Activated CD8-positive, alpha-beta T cell treated with anti-CD3 and anti-CD28 coated beads, Interleukin-2, amount 10 ng/mL, durations not matched to agents 7 days and 5 days (primary cell): ENCODE results near the gene PLPP3. TPM values are rescaled to one million over a fixed set of nuclear protein-coding genes. Genes with fewer than 3 reads are reported as not detected.

Experiments
- ATAC-seq: fragments of 150-1000 bp; cut with Tn5 transposase; one replicate; pipeline ENCODE4 v1.10.0; 2021; ENCODE audit warnings: moderate library complexity
- CTCF ChIA-PET: fragments of 350-600 bp; sonication (Branson Sonifier 250); formaldehyde crosslinking; loops from one replicate; lab custom pipeline; 2021; ENCODE audit warnings: antibody characterized with exemption; lab: Charles Lee
- POLR2A ChIA-PET: fragments of 350-600 bp; sonication (Branson Sonifier 250); formaldehyde crosslinking; loops from one replicate; lab custom pipeline; 2021; ENCODE audit warnings: antibody characterized with exemption; lab: Charles Lee
- DNase-seq: peaks from one replicate; pipeline ENCODE4 v3.0.0-alpha.2; 2020
- H3K27ac Mint-ChIP-seq: one replicate; pipeline ENCODE4 v1.8.0; 2021; ENCODE audit warnings: mild to moderate bottlenecking, mixed read lengths
- H3K27me3 Mint-ChIP-seq: one replicate; pipeline ENCODE4 v1.8.0; 2021; ENCODE audit warnings: low read depth, mixed read lengths
- H3K36me3 Mint-ChIP-seq: one replicate; pipeline ENCODE4 v1.8.0; 2021; ENCODE audit warnings: low read depth, mixed read lengths
- H3K4me1 Mint-ChIP-seq: one replicate; pipeline ENCODE4 v1.8.0; 2021; ENCODE audit warnings: low read depth, mixed read lengths
- H3K4me3 Mint-ChIP-seq: one replicate; pipeline ENCODE4 v1.8.0; 2021; ENCODE audit warnings: mild to moderate bottlenecking, mixed read lengths
- H3K9me3 Mint-ChIP-seq: one replicate; pipeline ENCODE4 v1.8.0; 2022; ENCODE audit warnings: mixed read lengths; ENCODE audit not compliant: insufficient read depth
- total RNA-seq, 2 experiments: library from RNA; stranded (reverse); gene quantifications; one replicate each; pipeline ENCODE4 v1.2.3, GENCODE V29; 2021

The PLPP3 gene
- total RNA-seq, 2 experiments from 2014 or later, result not detected

- Mint-ChIP-seq H3K36me3 (no peaks in the 10 kb centered on the region), H3K27ac (no peak overlapping the region), H3K9me3 (no peaks in the 10 kb centered on the region), H3K4me3 (no peak overlapping the region), H3K27me3 (peaks cover 6% of the 10 kb centered on the region), H3K4me1 (peaks cover 9% of the 10 kb centered on the region)
- POLR2A ChIA-PET, result interaction anchor here (0.6 kb wide), 1 partner anchor 35 kb away, joined by 3 read pairs; no protein-coding TSS in a partner anchor
- ATAC-seq, result no peak
- DNase-seq, result no peak
- CTCF ChIA-PET, result no interaction called here
Observed at GRCh38 chr1:56529801-56530200, 49.6 kb downstream of the PLPP3 start.

- Mint-ChIP-seq H3K27ac (no peak overlapping the region), H3K9me3 (no peaks in the 10 kb centered on the region), H3K4me3 (no peak overlapping the region), H3K27me3 (peaks cover 6% of the 10 kb centered on the region), H3K36me3 (no peaks in the 10 kb centered on the region), H3K4me1 (peaks cover 9% of the 10 kb centered on the region)
- DNase-seq (no peak), ATAC-seq (no peak)
- CTCF ChIA-PET, result no interaction called here
- POLR2A ChIA-PET, result no interaction called here
Observed at GRCh38 chr1:56527548-56528302, 51.6 kb downstream of the PLPP3 start.

GRCh38 chr1:56526571-56527174 lies 52.7 kb downstream of the PLPP3 start:
- Mint-ChIP-seq H3K36me3 (no peaks in the 10 kb centered on the region), H3K27me3 (peaks cover 6% of the 10 kb centered on the region), H3K9me3 (no peaks in the 10 kb centered on the region), H3K4me3 (no peak overlapping the region), H3K27ac (no peak overlapping the region), H3K4me1 (peaks cover 9% of the 10 kb centered on the region)
- ChIA-PET CTCF (no interaction called here), POLR2A (no interaction called here)
- no peak for ATAC-seq
- no peak for DNase-seq

GRCh38 chr1:56525489-56526041 lies 53.8 kb downstream of the PLPP3 start:
- ATAC-seq (no peak), DNase-seq (peak; percentile 23)
- ChIA-PET POLR2A (no interaction called here), CTCF (no interaction called here)
- H3K27ac Mint-ChIP-seq, result no peak overlapping the region
- H3K36me3 Mint-ChIP-seq, result no peaks in the 10 kb centered on the region
- no peaks in the 10 kb centered on the region for H3K9me3 Mint-ChIP-seq
- H3K4me1 Mint-ChIP-seq, result peaks cover 9% of the 10 kb centered on the region
- H3K4me3 Mint-ChIP-seq, result no peak overlapping the region
- peaks cover 6% of the 10 kb centered on the region for H3K27me3 Mint-ChIP-seq

- ChIA-PET CTCF (no interaction called here), POLR2A (no interaction called here)
- ATAC-seq (no peak), DNase-seq (no peak)
- no peaks in the 10 kb centered on the region for H3K36me3 Mint-ChIP-seq
- peaks cover 9% of the 10 kb centered on the region for H3K4me1 Mint-ChIP-seq
- no peak overlapping the region for H3K4me3 Mint-ChIP-seq
- H3K27ac Mint-ChIP-seq, result no peak overlapping the region
- H3K27me3 Mint-ChIP-seq, result peaks cover 6% of the 10 kb centered on the region
- no peaks in the 10 kb centered on the region for H3K9me3 Mint-ChIP-seq
Observed at GRCh38 chr1:56524263-56524662, 55.1 kb downstream of the PLPP3 start.

GRCh38 chr1:56522680-56523079 lies 56.7 kb downstream of the PLPP3 start:
- H3K4me3 Mint-ChIP-seq, result no peak overlapping the region
- ChIA-PET POLR2A (no interaction called here), CTCF (no interaction called here)
- H3K4me1 Mint-ChIP-seq, result peaks cover 9% of the 10 kb centered on the region
- no peak for ATAC-seq
- peaks cover 3% of the 10 kb centered on the region for H3K27me3 Mint-ChIP-seq
- H3K9me3 Mint-ChIP-seq, result no peaks in the 10 kb centered on the region
- H3K36me3 Mint-ChIP-seq, result no peaks in the 10 kb centered on the region
- DNase-seq, result no peak
- H3K27ac Mint-ChIP-seq, result no peak overlapping the region

- no peak for ATAC-seq
- H3K27ac Mint-ChIP-seq, result no peak overlapping the region
- no peak overlapping the region for H3K4me3 Mint-ChIP-seq
- H3K27me3 Mint-ChIP-seq, result no peaks in the 10 kb centered on the region
- H3K4me1 Mint-ChIP-seq, result peaks cover under 1% of the 10 kb centered on the region
- H3K36me3 Mint-ChIP-seq, result no peaks in the 10 kb centered on the region
- no peaks in the 10 kb centered on the region for H3K9me3 Mint-ChIP-seq
- POLR2A ChIA-PET, result no interaction called here
- no peak for DNase-seq
- CTCF ChIA-PET, result no interaction called here
Observed at GRCh38 chr1:56520016-56520601, 59.3 kb downstream of the PLPP3 start.

- no peaks in the 10 kb centered on the region for H3K36me3 Mint-ChIP-seq
- no peaks in the 10 kb centered on the region for H3K4me1 Mint-ChIP-seq
- POLR2A ChIA-PET, result no interaction called here
- ATAC-seq (no peak), DNase-seq (no peak)
- no peaks in the 10 kb centered on the region for H3K27me3 Mint-ChIP-seq
- no peaks in the 10 kb centered on the region for H3K9me3 Mint-ChIP-seq
- CTCF ChIA-PET, result no interaction called here
- H3K27ac Mint-ChIP-seq, result no peak overlapping the region
- no peak overlapping the region for H3K4me3 Mint-ChIP-seq
Observed at GRCh38 chr1:56517404-56518130, 61.8 kb downstream of the PLPP3 start.

GRCh38 chr1:56516539-56517252 lies 62.7 kb downstream of the PLPP3 start:
- no peak for ATAC-seq
- no peaks in the 10 kb centered on the region for H3K36me3 Mint-ChIP-seq
- no peak overlapping the region for H3K27ac Mint-ChIP-seq

GRCh38 chr1:56515898-56516538 lies 63.3 kb downstream of the PLPP3 start:
- H3K4me1 Mint-ChIP-seq, result no peaks in the 10 kb centered on the region
- DNase-seq (no peak), ATAC-seq (no peak)
- no peaks in the 10 kb centered on the region for H3K27me3 Mint-ChIP-seq
- ChIA-PET CTCF (no interaction called here), POLR2A (no interaction called here)
- no peak overlapping the region for H3K4me3 Mint-ChIP-seq
- no peaks in the 10 kb centered on the region for H3K9me3 Mint-ChIP-seq
- no peak overlapping the region for H3K27ac Mint-ChIP-seq
- no peaks in the 10 kb centered on the region for H3K36me3 Mint-ChIP-seq

More at GRCh38 chr1:56516539-56517252, 62.7 kb downstream of the PLPP3 start:
- H3K4me3 Mint-ChIP-seq, result no peak overlapping the region
- no peak for DNase-seq
- no peaks in the 10 kb centered on the region for H3K4me1 Mint-ChIP-seq
- ChIA-PET CTCF (no interaction called here), POLR2A (no interaction called here)
- no peaks in the 10 kb centered on the region for H3K27me3 Mint-ChIP-seq
- no peaks in the 10 kb centered on the region for H3K9me3 Mint-ChIP-seq
